Esophagus squamous epithelium (tissue), 4 donors: ENCODE data around the gene TMEM132D.

Source experiments
- CTCF ChIP-seq, 6 experiments: fragments of 450-650 bp in 4 of 6; fragments of 200-600 bp in 2 of 6; sonication (generic) in 2 of 6; IDR thresholded peaks; one replicate each; pipeline ENCODE4 v1.5.1; 2016 to 2019; ENCODE audit warnings: antibody characterized with exemption in 6 of 6, mild to moderate bottlenecking in 4 of 6, moderate library complexity in 4 of 6
- POLR2A ChIP-seq, 4 donors: fragments of 450-650 bp; IDR thresholded peaks; one replicate each; pipeline ENCODE4 v1.6.1; 2017; ENCODE audit warnings: antibody characterized with exemption in 4 of 4, mild to moderate bottlenecking in 4 of 4, moderate library complexity in 3 of 4

- no peak for TF ChIP-seq CTCF (IDR thresholded peaks at IDR 0.05)
- TF ChIP-seq POLR2A (IDR thresholded peaks at IDR 0.05), result no peak
These were observed 33.6 kb upstream of the TMEM132D start for GRCh38 chr12:129937426-129937825.
